Measurements from ENCODE around the gene KLHDC8A. TPM values are rescaled to one million over a fixed set of nuclear protein-coding genes. Genes with fewer than 3 reads are reported as not detected.

KLHDC8A gene
- total and polyA plus RNA-seq, 7 donors: 0.01 to 0.24 (median 0.03) TPM; not detected in 4

DNA sequence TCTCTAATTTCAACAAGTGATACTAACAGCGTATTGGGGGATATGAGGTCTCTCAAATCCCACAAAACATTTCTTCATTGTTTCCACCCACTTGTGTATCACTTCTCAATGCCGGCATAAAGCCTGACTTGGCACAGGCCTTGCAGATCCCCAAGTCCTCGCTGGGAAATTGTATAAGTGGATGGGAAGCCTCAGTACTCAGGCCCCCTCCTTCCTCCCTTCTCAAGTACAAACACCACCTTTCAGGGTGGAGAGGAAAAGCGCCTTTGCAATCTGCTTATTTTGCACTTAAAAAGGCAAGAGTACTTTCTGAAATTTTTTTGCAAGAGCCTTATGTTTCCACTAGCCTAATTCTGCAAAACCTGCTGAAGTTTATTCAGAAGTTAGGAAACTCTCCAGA is 25.8 kb upstream of the KLHDC8A start:
- TF ChIP-seq CTCF (IDR thresholded peaks at IDR 0.05): no peak
- no peak overlapping the region for H3K4me3 ChIP-seq
- DNase-seq: no peak
- H3K9me3 ChIP-seq: no peaks in the 10 kb centered on the region
- 77 to 78% (median 77%) methylated on average over 4 of the region's 4 CpGs for WGBS, 3 donors
- H3K27me3 ChIP-seq (ENCODE audit: insufficient read depth in 3 of 3, low read length in 2 of 3): peaks cover 0 to 35% (median 3%) of the 10 kb centered on the region in 3 donors
- H3K27ac ChIP-seq: no peak overlapping the region
- ATAC-seq: no peak
- intact Hi-C loops (cut with DNase I): no loop called here
- H3K4me1 ChIP-seq: no peaks in the 10 kb centered on the region
- no peaks in the 10 kb centered on the region for H3K36me3 ChIP-seq (ENCODE audit: insufficient read depth in 1 of 2, low read depth in 1 of 2)

- no peaks in the 10 kb centered on the region for H3K9me3 ChIP-seq
- no peaks in the 10 kb centered on the region for H3K36me3 ChIP-seq (ENCODE audit: insufficient read depth in 1 of 2, low read depth in 1 of 2)
- H3K4me1 ChIP-seq: no peaks in the 10 kb centered on the region
- intact Hi-C loops (cut with DNase I): no loop called here
- H3K27ac ChIP-seq: no peak overlapping the region
- no peak for TF ChIP-seq CTCF (IDR thresholded peaks at IDR 0.05)
- DNase-seq (no peak), ATAC-seq (no peak)
- no peak overlapping the region for H3K4me3 ChIP-seq
- peaks cover 0 to 35% (median 3%) of the 10 kb centered on the region in 3 donors for H3K27me3 ChIP-seq (ENCODE audit: insufficient read depth in 3 of 3, low read length in 2 of 3)
- 91 to 93% (median 93%) methylated on average over 6 of the region's 6 CpGs for WGBS, 3 donors
These were observed 24.6 kb upstream of the KLHDC8A start for GRCh38 chr1:205381305-205381704.

GRCh38 chr1:205380882-205381281 is 24.2 kb upstream of the KLHDC8A start:
- H3K4me3 ChIP-seq: no peak overlapping the region
- no peak for ATAC-seq
- no peaks in the 10 kb centered on the region for H3K36me3 ChIP-seq (ENCODE audit: insufficient read depth in 1 of 2, low read depth in 1 of 2)
- H3K4me1 ChIP-seq: no peaks in the 10 kb centered on the region
- intact Hi-C loops (cut with DNase I): no loop called here
- no peak for TF ChIP-seq CTCF (IDR thresholded peaks at IDR 0.05)
- peaks cover 0 to 37% (median 3%) of the 10 kb centered on the region in 3 donors for H3K27me3 ChIP-seq (ENCODE audit: insufficient read depth in 3 of 3, low read length in 2 of 3)
- DNase-seq: no peak
- H3K9me3 ChIP-seq: no peaks in the 10 kb centered on the region
- WGBS, 3 donors: 45 to 61% (median 58%) methylated on average over 2 of the region's 2 CpGs
- no peak overlapping the region for H3K27ac ChIP-seq

- no peak for TF ChIP-seq CTCF (IDR thresholded peaks at IDR 0.05)
- intact Hi-C loops (cut with DNase I): no loop called here
- 27 to 37% (median 31%) methylated on average over 8 of the region's 8 CpGs for WGBS, 3 donors
- Histone ChIP-seq H3K36me3 (ENCODE audit: insufficient read depth in 1 of 2, low read depth in 1 of 2) (no peaks in the 10 kb centered on the region), H3K27ac (no peak overlapping the region), H3K27me3 (ENCODE audit: insufficient read depth in 3 of 3, low read length in 2 of 3) (peaks cover 0 to 51% (median 3%) of the 10 kb centered on the region in 3 donors), H3K4me3 (no peak overlapping the region), H3K4me1 (no peaks in the 10 kb centered on the region), H3K9me3 (no peaks in the 10 kb centered on the region)
- no peak for DNase-seq
- ATAC-seq: no peak
These were observed 22.3 kb upstream of the KLHDC8A start for GRCh38 chr1:205379056-205379455.

- Histone ChIP-seq H3K27me3 (ENCODE audit: insufficient read depth in 3 of 3, low read length in 2 of 3) (peaks cover 0 to 53% (median 5%) of the 10 kb centered on the region in 3 donors), H3K9me3 (no peaks in the 10 kb centered on the region), H3K4me3 (no peak overlapping the region), H3K36me3 (ENCODE audit: insufficient read depth in 1 of 2, low read depth in 1 of 2) (no peaks in the 10 kb centered on the region), H3K4me1 (no peaks in the 10 kb centered on the region), H3K27ac (no peak overlapping the region)
- intact Hi-C loops (cut with DNase I): no loop called here
- DNase-seq: no peak
- 91 to 95% (median 92%) methylated on average over 3 of the region's 3 CpGs for WGBS, 3 donors
- TF ChIP-seq CTCF (IDR thresholded peaks at IDR 0.05): no peak
- no peak for ATAC-seq
These were observed 20.6 kb upstream of the KLHDC8A start for GRCh38 chr1:205377355-205377754.

Measured in psoas muscle (tissue), 8 donors.